Activated CD4-positive, alpha-beta T cell treated with anti-CD3 and anti-CD28 coated beads, Interleukin-2, Interleukin-6, amounts not matched to agents 100 ng/mL and 50 ng/mL, durations not matched to agents 16 hours and 8 hours (primary cell): ENCODE results near the gene MUC6.

Source experiments
- DNase-seq: peaks from one replicate; pipeline ENCODE4 v3.0.0-alpha.2; 2020

MUC6 gene

DNA sequence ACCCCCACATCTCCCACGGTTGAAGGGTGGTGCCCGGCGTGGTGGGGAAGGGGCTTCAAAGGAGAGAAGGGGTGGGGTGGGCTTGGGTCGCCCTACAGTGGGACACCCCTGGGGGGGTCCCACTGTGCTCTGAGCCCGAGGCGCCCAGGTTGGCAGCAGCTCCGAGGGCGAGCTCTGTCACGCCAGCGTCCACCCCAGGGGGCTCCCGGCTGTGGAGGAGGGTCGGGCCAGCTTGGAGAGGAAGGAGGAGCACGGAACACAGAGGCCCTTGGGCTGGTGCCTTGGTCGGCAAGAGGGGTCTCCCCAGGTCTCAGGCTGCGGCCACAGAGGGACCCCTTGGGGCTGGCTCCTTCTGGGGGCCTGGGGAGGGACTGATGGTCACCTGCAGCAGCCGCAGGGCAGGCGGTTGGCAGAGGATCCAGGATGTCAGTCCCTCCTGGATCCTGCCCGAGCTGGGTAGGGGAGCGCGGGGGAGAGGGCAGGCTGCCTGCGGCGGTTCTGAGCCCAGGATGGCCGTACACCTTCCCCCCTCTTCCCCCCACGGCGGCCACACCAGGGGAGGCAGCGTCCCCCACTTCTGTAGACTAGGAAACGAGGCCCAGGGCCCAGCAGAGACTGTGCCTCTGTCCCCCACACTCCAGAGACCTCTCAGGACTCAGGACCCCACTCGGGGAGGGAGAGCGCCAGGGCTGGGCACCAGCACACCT is 788 bp downstream of the MUC6 start:
- DNase-seq: no peak

DNA sequence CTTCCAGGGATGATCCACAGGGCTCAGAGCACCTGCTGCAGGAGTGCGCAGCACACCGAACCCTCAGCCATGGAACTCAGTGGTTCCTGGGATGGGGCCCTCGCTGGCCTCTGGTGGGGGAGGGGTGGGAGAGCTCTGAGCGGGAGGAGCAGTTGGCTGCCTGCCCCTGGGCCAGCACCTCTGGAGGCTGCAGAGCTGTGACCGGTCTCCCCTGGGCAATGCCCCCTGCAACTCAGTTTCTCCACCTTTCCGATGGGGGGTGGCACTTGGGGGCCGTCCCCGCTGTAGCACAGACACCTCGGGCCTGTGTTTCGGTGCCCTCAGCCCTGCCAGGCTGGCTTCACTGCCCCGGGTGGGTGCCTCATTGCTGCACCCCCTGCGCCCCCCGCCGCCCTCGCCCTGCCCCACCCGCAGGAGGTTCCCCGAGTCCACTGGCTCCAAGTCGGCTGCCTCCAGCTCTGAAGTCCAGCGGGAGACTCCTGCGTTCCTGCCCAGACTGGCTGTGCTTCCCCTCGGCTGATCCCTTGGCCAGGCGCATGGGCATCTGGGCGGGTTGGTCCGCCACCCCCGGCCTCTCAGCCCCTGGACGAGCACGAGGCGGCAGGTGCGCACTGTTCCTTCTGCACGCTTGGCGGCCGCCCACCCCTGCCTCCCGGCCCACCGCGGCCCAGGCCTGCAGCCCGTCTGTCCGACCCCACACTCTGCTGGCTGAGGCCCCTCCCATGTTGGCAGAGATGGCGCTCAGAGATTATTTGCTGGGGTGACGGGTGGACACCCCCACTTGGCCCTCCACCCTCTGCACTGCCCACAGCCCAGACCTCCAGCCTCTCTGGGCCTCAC is 1.8 kb downstream of the MUC6 start:
- DNase-seq: no peak

DNA sequence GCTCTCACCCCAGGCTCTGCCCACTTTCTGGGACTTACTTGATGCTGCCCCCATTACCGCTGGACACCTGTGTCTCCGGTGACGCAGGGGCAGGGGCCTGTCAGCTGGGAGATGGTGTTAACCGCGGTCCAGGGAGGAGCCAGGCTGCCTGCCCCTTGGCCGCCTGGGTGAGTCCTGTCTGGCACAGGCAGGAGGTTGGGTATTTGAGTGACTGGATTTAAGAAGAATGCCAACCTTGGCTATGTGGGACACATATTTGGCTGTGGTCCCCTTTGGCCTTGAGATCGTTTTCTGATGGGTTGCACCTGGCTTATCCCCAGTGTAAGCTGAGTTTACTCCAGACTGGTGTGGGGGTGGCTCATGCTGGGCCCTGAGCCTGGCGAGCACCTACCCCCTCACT is 2.5 kb downstream of the MUC6 start:
- DNase-seq: no peak

DNA sequence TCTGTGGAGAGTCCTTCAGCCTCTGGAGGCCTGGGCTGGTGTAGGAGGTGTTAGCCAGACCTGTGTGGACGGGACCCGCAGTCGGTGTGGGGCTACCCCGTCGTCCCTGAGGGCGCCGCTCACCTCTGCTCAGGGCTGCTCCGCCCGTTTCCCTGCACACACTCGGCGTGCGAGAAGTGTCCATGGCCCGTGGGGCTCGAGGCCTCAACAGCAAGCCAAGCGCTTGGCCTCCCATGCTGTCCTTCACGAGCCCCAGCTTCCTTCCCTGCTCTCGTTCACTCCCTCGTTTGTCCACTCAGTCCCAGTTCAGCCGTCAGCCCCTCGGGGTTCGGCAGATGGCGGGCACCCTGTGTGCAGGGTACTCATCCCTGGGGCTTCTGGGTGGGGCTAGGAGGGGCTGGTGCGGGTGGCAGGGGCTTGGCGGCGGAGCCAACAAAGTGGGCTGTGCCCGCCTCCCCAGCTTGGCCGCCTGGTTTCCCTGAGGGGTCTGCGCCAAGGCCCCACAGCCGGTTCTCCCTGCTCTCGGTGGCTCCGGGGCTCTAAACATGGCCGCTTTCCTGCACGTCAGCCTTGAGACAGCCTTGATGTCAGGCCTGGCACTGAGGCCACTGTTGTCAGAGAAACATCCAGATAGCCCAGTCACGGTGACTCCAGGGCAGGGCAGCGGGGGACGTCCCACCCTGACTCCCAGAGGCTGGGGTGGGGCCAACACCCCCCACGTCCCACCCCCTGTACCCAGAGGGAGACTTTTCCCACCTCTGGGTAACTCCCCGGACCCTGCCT is 3.3 kb downstream of the MUC6 start:
- DNase-seq: no peak

DNA sequence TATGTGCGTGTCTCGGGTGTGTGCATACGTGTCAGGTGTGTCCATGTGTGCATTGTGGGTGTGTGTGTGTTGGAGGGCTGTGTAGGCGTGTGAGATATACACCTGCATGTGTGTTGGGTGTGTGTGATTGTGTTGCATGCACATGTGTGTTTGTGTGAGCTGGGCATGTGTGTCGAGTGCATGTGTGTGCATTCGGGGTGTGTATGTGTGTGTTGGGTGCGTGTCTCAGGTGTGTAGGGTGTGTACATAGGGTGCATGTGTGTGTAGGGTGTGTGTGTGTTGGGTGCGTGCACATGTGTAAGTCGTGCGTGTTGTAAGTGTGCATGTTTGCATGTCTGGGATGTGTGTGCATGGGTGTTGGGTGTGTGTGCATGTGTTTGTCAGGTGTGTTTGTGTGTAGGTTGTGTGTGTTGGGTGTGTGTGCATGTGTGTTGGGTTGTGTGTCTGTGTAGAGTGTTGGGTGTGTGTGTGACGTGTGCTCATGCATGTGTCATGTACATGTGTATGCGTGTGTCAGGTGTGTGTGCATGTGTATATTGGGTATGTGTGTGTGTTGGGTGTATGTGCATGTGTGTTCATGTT is 4.1 kb downstream of the MUC6 start:
- no peak for DNase-seq

DNA sequence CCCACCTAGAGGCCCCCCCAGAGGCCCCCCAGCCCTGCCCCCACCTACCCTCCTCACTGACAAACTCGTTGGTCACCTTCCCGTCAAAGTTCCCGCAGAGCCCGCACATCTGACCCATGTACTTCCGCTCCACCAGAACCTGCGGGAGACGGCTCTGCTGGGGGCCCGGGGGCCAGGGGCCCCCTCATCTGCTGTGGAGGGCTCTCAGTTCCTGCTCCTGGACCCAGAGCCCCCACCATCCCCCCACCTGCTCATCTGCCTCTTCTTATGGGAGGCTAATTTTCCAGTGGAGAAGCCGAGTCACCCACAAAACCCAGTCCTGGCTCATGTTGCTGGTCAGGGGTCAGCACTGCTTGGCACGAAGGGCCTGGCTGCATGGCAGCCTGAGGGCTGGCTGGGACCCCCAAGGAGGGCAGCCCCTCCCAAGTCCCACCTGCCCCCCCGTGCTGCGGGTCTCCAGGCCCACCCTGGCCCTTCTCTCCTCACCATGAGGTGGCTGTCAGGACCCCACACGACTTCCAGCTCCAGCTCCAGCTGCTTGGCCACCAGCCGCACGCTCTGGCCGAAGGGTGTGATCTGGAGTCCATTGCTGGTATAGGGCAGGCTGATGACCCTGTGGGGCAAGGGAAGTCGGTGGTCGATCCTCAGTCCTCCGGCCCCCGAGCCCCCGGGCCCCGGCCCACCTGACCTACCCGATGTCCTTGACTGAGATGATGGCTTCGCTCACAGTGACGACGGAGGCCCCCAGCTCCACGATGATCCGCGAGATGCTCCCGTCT is 5.2 kb downstream of the MUC6 start:
- DNase-seq: no peak

DNA sequence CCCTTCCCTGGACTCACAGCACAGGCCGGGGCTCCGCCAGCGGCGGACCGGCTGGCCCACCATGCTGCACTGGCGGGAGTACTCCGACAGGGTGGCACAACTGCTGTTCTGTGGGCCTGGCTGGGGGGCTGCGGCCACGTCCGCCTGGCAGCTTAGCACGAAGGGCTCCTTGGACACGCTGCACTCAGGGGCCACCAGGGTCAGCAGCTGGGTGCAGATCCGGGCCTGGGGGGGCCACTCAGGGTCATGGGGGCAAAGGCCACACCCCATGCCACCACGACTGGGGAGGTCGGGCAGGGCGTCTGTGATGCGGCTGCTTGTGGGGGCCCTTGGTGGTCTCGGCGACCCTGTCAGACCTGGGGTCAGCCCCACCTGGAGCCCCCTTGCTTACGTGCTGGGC is 6.0 kb downstream of the MUC6 start:
- no peak for DNase-seq

DNA sequence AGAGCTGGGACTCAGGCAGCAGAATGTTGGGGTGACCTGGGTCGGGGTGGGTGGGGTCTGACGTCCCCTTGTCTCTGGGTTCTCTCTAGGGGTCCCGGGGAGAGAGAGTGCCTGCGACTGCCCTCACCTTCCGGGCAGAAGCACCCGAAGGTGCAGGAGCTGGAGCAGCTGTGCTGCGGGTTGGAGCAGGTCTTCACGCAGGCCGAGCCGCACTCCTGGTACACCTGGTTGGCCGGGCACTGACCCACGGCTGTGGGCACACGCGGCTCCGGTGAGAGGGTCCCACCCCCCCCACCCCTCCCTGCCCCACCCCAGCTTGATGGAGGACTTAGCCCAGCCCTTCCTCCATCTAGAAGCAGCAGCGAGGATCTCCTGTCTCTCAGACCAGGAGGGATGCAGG is 6.4 kb downstream of the MUC6 start:
- DNase-seq: no peak

DNA sequence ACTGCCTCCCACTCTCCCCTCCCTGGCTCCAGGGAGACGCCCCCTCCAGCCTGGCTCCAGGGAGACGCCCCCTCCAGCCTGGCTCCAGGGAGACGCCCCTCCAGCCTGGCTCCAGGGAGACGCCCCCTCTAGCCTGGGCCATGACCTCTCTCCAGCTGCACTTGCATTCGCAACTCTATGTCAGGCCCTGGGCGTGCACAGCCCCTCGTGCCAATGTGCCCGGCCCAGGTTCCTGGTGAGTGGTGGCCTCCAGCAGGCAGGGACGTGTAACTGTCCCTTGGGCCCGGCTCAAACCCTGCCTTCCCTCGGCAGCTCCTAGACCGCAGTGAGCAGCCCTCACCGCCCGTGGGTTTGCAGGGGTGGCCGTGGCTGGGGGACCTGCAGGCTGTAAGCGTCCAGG is 6.9 kb downstream of the MUC6 start:
- no peak for DNase-seq

DNA sequence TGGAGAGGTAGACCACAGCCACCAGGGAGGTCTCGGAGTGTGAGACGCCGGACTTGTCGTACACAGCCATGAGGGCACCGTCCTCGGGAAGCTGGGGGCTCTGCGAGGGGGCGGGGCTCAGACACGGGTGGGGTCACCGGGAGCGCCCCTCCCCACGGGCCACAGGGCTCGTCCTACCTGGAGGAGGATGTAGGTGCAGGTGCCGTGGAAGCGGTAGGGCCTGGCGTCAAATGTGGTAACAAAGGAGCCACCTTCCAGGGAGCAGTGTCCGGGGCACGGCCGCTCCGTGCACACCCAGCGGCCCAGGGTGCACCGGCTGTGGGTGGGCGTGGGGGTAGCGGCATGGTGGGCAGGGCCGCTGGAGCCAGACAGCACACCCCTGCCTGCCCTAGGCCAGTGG is 7.5 kb downstream of the MUC6 start:
- no peak for DNase-seq

DNA sequence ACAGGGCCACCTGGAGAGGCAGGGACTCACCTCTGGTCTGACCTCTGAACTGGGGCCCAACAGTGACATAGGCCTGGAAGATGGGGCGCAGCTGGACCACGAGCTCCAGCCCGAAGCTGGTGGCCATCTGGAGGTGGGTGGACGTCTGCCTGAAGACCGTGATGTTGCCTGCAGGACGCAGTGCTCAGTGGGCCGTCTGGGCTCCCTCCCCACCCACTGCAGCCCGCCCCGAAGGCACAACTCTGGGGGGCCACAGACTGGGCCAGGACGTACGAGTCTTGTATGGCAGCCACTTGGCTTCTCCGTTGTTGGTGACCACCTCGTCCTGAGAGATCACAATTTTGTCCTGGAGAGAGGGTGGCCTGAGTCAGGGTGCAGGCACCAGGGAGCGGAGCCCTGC is 7.9 kb downstream of the MUC6 start:
- DNase-seq: no peak

DNA sequence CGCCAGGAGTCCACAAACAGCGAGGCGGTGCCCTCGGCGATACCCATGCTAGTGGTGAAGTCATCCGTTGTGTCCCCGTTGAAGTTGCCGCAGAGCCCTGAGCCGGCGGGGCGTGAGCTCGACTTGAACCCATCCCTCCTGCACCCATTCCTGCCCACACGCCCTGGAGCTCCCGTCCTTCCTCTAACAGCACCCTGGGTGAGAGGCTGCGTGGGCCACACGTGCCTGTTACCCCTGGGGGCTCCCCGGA is 8.3 kb downstream of the MUC6 start:
- no peak for DNase-seq

DNA sequence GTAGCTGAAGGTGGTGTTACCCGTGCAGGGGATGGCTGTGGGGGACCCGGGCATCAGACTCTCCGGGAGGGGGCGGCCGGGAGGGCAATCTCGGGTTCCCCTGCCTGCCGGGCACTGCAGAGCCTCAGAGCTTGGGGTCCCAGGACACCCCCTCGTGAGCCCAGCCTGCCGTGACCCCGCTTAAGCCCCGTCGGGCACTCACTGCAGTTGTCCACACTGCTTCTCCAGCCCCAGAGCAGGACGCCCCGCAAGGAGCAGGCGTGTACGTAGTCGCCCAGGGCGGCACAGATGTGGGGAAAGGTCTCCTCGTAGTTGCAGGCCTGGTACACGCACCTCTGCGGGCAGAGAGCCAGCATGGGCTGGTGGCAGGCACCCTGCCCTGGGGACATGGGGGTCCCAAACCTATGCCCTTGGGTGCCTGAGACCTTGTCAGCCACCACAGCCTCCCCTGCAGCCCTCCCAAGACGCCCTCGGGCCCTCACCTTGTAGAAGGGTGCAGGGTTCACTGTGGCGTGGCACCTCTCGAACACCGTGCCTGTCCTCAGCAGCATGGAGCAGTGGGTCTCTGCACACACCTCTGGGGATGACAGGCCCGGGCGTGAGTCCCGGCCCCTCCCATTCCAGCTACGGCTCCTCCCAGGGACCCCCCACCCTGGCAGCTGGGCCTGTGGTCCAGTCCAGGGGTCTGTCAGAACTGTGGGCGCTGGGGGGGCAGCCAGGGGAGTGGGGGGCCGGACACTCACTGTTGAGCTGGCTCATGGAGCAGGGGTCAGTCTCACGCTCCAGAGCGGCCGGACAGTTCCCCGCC is 8.8 kb downstream of the MUC6 start:
- DNase-seq: no peak

DNA sequence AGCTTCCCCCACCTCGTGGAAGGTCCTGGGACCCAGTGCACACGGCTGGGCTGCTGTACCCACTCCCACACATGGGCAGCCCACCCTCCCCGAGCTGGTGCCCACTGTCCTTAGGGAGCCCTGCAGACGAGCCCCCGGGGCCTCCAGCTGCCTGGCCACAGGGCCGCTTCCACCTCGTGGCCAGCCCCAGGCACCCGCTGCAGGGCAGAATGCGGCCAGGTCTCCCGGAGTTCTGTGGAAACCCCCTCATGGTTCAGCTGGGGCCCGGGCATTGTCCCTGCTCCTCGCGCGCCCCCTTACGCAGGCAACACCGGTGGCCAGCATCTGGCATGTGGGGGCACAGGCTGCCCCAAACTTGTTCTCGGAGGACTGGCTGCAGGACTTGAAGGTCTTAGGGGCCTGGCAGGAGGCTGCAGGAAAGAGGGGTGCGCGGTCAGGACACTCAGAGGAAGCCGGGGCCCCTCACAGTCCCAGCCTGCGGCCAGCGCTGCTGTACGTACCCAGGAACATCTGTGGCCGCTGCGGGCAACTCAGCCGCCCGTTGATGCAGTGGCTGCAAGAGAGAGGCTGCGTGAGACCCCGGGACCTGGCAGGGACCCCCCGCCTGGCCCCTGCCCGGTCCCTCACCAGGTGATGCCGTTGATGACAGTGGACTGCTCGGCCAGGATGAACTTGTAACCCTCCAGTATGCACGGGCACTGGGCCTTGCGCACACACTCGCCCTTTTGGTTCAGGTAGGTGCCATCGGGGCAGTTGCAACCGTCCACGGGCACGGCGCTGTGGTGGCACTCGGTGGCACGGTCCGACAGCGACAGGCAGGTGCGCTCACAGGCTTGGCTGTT is 9.7 kb downstream of the MUC6 start:
- no peak for DNase-seq

DNA sequence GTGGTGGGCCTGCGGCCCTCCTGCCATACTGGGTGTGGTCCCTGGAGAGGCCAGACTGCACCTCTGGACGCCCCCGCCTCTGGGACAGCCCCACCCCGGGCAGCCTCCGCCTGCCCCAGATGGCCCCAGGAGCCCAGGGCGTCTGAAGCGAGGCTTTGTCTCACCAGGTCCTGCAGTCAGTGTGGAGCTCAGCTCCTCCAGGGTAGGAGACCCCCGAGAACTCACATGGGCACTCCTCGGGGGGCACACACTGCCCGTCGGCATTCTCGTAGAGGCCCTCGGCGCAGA is 10.4 kb downstream of the MUC6 start:
- DNase-seq: no peak

DNA sequence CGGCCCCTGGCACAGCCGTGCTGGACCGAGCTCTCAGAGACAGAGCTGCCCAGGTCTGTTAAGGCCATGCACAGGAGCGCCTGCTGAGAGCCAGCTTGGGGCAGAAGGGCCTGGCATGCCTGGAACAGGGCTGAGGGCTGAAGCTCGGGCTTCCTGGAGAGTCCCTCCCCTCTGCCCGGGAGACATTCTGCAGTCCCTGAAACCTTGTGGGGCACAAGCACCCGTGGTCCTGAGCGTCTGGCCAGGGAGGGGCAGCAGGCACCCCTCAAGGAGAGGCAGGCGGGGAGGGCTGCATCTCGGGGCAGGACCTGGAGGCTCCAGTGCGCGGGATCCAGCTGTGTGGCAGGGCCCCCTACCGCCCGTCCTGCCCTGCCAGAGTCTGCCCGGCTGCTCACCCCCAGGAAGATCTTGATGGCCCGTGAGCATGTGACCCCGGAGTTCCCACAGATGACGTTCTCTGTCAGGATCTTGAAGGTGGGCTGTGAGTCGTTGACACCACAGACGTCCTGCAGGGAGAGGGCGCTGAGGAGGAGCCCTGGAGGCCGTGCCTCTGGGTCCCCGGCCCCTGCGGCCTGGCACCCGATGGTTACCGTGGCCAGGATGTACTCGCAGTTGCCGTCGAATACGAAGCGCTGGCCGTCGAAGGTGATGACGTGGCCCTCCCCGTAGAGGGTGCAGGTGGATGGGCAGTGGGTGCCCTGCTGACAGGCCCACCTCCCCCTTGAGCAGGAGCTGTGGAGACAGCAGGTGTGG is 10.9 kb downstream of the MUC6 start:
- DNase-seq: no peak

DNA sequence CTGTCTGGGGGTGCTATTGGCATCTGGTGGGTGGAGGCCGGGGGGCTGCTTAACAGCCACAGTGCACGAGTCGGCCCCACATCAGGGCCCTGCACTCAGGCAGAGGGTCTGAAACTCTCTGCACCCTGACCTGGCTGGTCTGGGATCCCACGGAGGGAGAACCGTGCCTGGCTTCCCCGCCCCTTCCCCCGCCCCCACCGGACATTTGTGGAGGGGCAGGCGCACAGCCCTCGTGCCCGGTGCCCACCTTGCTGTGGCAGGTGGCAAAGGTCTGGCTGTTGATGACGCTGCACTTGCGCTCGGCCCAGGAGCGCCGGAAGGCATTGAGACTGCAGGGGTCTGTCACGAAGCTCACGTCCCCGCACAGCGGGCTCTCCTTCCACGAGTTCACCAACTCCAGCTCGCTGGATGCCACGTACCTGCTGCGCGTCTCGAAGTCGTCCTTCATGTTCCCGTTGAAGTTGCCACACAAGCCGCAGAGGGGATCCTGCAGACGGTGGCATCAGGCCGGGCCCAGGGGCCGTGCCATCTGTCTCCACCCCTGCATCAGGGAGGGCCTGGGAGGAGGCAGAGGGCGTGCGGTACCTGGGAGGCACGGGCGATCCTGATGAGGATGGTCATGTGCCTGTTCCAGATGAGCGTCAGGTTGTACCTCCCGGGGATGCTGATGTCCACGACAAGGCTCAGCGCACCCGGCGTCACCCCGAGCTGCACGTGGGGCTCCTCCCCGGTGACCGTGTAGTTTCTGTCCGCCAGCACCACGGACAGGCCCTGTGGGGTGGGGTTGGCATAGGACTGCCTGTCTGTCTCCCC is 11.7 kb downstream of the MUC6 start:
- no peak for DNase-seq

DNA sequence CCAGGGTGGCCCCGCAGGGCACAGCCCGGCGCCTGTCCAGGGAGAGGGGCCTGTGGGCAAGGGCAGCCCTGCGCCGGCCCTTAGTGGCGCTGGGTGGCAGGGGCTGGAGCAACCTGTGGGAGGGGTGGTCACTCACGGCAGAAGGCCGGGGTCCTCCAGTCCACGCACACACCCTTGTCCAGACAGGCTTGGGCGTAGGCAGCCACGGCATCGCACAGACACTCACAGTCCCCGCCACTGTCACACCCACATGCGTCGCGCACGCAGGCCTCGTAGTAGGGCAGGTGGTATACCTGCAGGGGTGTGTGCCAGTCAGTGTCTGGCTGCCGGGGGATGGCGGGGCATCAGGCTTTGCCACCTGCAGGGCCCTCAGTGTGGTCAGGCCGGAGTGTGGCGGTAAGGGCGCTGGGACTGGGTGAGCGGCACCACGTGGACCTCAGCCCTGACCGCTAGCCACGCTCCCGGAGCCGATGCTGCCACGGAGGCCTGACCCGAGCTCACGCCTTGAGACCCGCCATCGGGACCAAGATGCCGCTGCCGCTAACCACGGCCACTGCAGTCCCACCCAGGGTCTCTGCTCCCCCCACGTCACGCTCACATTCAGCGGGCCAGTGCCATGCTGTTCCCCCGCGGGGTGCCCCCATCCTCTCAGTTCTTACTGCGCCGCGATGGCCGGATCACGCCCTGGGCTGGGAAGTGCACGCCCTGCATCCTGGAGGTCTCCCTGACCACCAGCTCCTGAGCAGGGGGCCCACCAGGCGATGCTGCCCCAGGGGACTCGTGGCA is 12.5 kb downstream of the MUC6 start:
- no peak for DNase-seq
